DOHH2 (cell line): ENCODE data around the gene TCEA2.
A peak's percentile ranks its signal among the peaks of the same experiment; 100 is the strongest.

Source experiments
- H3F3A ChIP-seq: fragments of 200-600 bp; sonication (generic), shearing (Covaris generic); 2 replicates; pipeline ENCODE4 v1.6.0; 2016; ENCODE audit warnings: antibody characterized with exemption, mild to moderate bottlenecking; ENCODE audit not compliant: control insufficient read depth, insufficient read depth
- H3K27ac ChIP-seq: fragments of 200-600 bp; sonication (generic); 2 replicates; pipeline ENCODE4 v1.5.1; 2014; ENCODE audit warnings: low read depth, mild to moderate bottlenecking, low read length, moderate library complexity
- H3K27me3 ChIP-seq: fragments of 200-600 bp; sonication (generic); 2 replicates; pipeline ENCODE4 v1.6.1; 2014; ENCODE audit warnings: mild to moderate bottlenecking, low read length, mixed read lengths; ENCODE audit not compliant: control insufficient read depth
- H3K36me3 ChIP-seq: fragments of 200-600 bp; sonication (generic); 2 replicates; pipeline ENCODE4 v1.6.1; 2014; ENCODE audit warnings: mild to moderate bottlenecking, low read length, moderate library complexity, mixed read lengths; ENCODE audit not compliant: control insufficient read depth
- H3K4me1 ChIP-seq: fragments of 200-600 bp; sonication (generic); 2 replicates; pipeline ENCODE4 v1.6.1; 2014; ENCODE audit warnings: mild to moderate bottlenecking, low read length, mixed read lengths; ENCODE audit not compliant: control insufficient read depth
- H3K4me2 ChIP-seq: fragments of 200-600 bp; sonication (generic); 2 replicates; pipeline ENCODE4 v1.6.0; 2014; ENCODE audit warnings: mild to moderate bottlenecking, low read length, moderate library complexity
- H3K4me3 ChIP-seq: fragments of 200-600 bp; sonication (generic); 2 replicates; pipeline ENCODE4 v1.5.1; 2014; ENCODE audit warnings: mild to moderate bottlenecking, low read length, mixed read lengths
- H3K79me2 ChIP-seq: fragments of 200-600 bp; sonication (generic); 2 replicates; pipeline ENCODE4 v1.6.1; 2014; ENCODE audit warnings: mild to moderate bottlenecking, low read length, mixed read lengths; ENCODE audit not compliant: control insufficient read depth
- H3K9me2 ChIP-seq: fragments of 200-600 bp; sonication (generic); replicated peaks from 2 replicates; pipeline ENCODE4 v1.6.1; 2014; ENCODE audit warnings: mild to moderate bottlenecking, low read length, mixed read lengths; ENCODE audit not compliant: control insufficient read depth
- H3K9me3 ChIP-seq: fragments of 200-600 bp; sonication (generic); 2 replicates; pipeline ENCODE4 v1.6.1; 2014; ENCODE audit warnings: antibody characterized with exemption, low read length, mixed read lengths; ENCODE audit not compliant: control insufficient read depth, insufficient read depth
- H4K20me1 ChIP-seq: fragments of 200-600 bp; sonication (generic); 2 replicates; pipeline ENCODE4 v1.6.0; 2014; ENCODE audit warnings: low read depth, mild to moderate bottlenecking, antibody characterized with exemption, low read length, moderate library complexity; ENCODE audit not compliant: control insufficient read depth, insufficient read depth
- EZH2phosphoT487 ChIP-seq: fragments of 200-600 bp; sonication (generic); IDR thresholded peaks from 2 replicates; pipeline ENCODE4 v1.6.1; 2017; ENCODE audit warnings: borderline replicate concordance, mild to moderate bottlenecking, antibody characterized with exemption, low read length, moderate library complexity, mixed read lengths
- TF ChIP-seq, protein P1 (sequence below): fragments of 200-600 bp; sonication (generic); IDR thresholded peaks from one replicate; pipeline ENCODE4 v1.5.1; 2014; ENCODE audit warnings: antibody characterized with exemption, mild to moderate bottlenecking, low read depth, low read length; ENCODE audit not compliant: poor library complexity, severe bottlenecking

The TCEA2 gene

GRCh38 chr20:64080813-64081623 is 18.0 kb downstream of the TCEA2 start:
- Histone ChIP-seq H3K27me3 (peaks cover 26% of the 10 kb centered on the region), H3K4me2 (peak overlapping the region; percentile 89), H3K79me2 (peaks cover 23% of the 10 kb centered on the region), H3F3A (peaks cover 23% of the 10 kb centered on the region), H3K9me2 (no peaks in the 10 kb centered on the region), H3K36me3 (peaks cover 22% of the 10 kb centered on the region), H3K27ac (no peak overlapping the region), H3K9me3 (no peaks in the 10 kb centered on the region), H3K4me1 (peaks cover 58% of the 10 kb centered on the region), H3K4me3 (peak overlapping the region; percentile 82), H4K20me1 (no peaks in the 10 kb centered on the region)
- TF ChIP-seq EZH2phosphoT487: no peak
- TF ChIP-seq, protein P1, sequence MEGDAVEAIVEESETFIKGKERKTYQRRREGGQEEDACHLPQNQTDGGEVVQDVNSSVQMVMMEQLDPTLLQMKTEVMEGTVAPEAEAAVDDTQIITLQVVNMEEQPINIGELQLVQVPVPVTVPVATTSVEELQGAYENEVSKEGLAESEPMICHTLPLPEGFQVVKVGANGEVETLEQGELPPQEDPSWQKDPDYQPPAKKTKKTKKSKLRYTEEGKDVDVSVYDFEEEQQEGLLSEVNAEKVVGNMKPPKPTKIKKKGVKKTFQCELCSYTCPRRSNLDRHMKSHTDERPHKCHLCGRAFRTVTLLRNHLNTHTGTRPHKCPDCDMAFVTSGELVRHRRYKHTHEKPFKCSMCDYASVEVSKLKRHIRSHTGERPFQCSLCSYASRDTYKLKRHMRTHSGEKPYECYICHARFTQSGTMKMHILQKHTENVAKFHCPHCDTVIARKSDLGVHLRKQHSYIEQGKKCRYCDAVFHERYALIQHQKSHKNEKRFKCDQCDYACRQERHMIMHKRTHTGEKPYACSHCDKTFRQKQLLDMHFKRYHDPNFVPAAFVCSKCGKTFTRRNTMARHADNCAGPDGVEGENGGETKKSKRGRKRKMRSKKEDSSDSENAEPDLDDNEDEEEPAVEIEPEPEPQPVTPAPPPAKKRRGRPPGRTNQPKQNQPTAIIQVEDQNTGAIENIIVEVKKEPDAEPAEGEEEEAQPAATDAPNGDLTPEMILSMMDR: no peak

- Histone ChIP-seq H3K36me3 (peaks cover 16% of the 10 kb centered on the region), H3K4me2 (no peak overlapping the region), H3K27me3 (peaks cover 26% of the 10 kb centered on the region), H3K4me3 (no peak overlapping the region), H3K79me2 (peaks cover 18% of the 10 kb centered on the region), H3K9me2 (no peaks in the 10 kb centered on the region), H4K20me1 (no peaks in the 10 kb centered on the region), H3K9me3 (0 out of 2 replicates have a peak, but pooled peaks cover under 1% of the 10 kb centered on the region), H3K27ac (no peak overlapping the region), H3F3A (peaks cover 23% of the 10 kb centered on the region), H3K4me1 (peaks cover 52% of the 10 kb centered on the region)
- TF ChIP-seq, protein P1: no peak
- no peak for TF ChIP-seq EZH2phosphoT487
Measured at GRCh38 chr20:64081624-64081964, 18.6 kb downstream of the TCEA2 start.

DNA sequence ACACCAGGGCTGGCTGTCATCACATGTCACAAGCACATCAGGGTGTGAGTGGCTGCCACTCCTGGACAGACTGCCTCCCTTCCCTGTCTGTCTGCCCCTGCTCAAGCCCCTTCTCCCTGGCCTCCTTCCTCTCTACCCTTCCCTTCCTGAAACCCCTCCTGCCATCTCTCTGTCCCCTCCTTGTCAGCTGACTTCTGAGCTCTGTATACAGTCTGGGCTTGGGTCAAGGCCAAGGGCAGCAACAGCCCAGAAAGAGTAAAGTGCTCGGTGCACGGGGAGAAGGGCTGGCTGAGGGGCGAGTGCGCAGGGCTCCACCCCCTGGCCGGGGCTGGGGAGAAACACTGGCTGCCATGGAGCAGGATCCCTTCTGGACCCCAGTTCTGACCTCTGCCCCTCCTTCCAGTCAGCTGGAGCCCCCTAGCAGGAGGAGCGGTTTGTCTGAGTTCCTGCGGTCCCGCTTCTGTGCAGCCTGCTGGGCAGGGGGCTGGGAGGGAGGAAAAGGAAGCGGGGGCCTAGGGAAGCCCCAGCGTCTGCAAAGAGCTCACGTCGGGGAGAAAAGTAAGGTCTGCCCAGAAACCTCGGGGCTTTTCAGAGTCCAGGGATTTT is 19.2 kb downstream of the TCEA2 start:
- Histone ChIP-seq H3F3A (peaks cover 23% of the 10 kb centered on the region), H3K36me3 (peaks cover 12% of the 10 kb centered on the region), H3K9me2 (no peaks in the 10 kb centered on the region), H3K9me3 (0 out of 2 replicates have a peak, but pooled peaks cover 3% of the 10 kb centered on the region), H3K4me2 (peak overlapping the region; percentile 58), H3K27me3 (peaks cover 26% of the 10 kb centered on the region), H4K20me1 (no peaks in the 10 kb centered on the region), H3K4me1 (peaks cover 45% of the 10 kb centered on the region), H3K4me3 (no peak overlapping the region), H3K79me2 (peaks cover 12% of the 10 kb centered on the region), H3K27ac (no peak overlapping the region)
- TF ChIP-seq, protein P1: peak; percentile 31
- TF ChIP-seq EZH2phosphoT487: no peak
